Ascending aorta (tissue), 2 donors: ENCODE data around the gene PMM2. TPM values are rescaled to one million over a fixed set of nuclear protein-coding genes. Genes with fewer than 3 reads are reported as not detected.

Source experiments
- DNase-seq, 2 donors: peaks; one replicate each; pipeline ENCODE4 v3.0.0-alpha.2; 2019; ENCODE audit warnings: low spot score in 2 of 2
- H3K27ac ChIP-seq, 2 donors: fragments of 200-600 bp; sonication (generic); one replicate each; pipeline ENCODE4 v1.5.1; 2016 to 2017; ENCODE audit warnings: mild to moderate bottlenecking in 1 of 2
- H3K27me3 ChIP-seq: fragments of 200-600 bp; sonication (generic); one replicate; pipeline ENCODE4 v1.5.1; 2017
- H3K36me3 ChIP-seq, 2 donors: fragments of 200-600 bp; sonication (generic); one replicate each; pipeline ENCODE4 v1.5.1; 2016
- H3K4me1 ChIP-seq, 2 donors: fragments of 200-600 bp; sonication (generic); one replicate each; pipeline ENCODE4 v1.5.1; 2016 to 2017; ENCODE audit warnings: mild to moderate bottlenecking in 1 of 2
- H3K4me3 ChIP-seq, 2 donors: fragments of 200-600 bp; sonication (generic); one replicate each; pipeline ENCODE4 v1.5.1; 2016 to 2017; ENCODE audit warnings: mild to moderate bottlenecking in 1 of 2
- H3K9me3 ChIP-seq, 2 donors: fragments of 200-600 bp; sonication (generic); one replicate each; pipeline ENCODE4 v1.5.1; 2016
- CTCF ChIP-seq, 3 experiments: fragments of 200-600 bp in 2 of 3; fragments of 450-650 bp in 1 of 3; sonication (generic) in 2 of 3; IDR thresholded peaks; one replicate each; pipeline ENCODE4 v1.5.1; 2016 to 2019; ENCODE audit warnings: antibody characterized with exemption in 3 of 3, mild to moderate bottlenecking in 1 of 3, moderate library complexity in 1 of 3
- intact Hi-C: fragments of 100-400 bp; cut with DNase I; formaldehyde crosslinking; loops from one replicate; pipeline ENCODE4 v1.15.1; 2023
- total RNA-seq: library from RNA; depleted of rRNA; stranded (reverse); fragments of >200 nt; gene quantifications from one replicate; pipeline ENCODE4 v1.1.0, GENCODE V29; 2016

Gene PMM2
- total RNA-seq, 1 donor from 2014 or later, result 17.9 TPM

GRCh38 chr16:8806272-8806983 is 8.8 kb downstream of the PMM2 start:
- Histone ChIP-seq H3K9me3 (no peaks in the 10 kb centered on the region), H3K27ac (no peak overlapping the region), H3K4me1 (no peaks in the 10 kb centered on the region), H3K36me3 (peaks cover 89 to 96% of the 10 kb centered on the region in 2 donors), H3K27me3 (no peaks in the 10 kb centered on the region), H3K4me3 (no peak overlapping the region)
- DNase-seq, result no peak
- no peak for TF ChIP-seq CTCF (IDR thresholded peaks at IDR 0.05)
- intact Hi-C loops, result no loop called here

- no peaks in the 10 kb centered on the region for H3K9me3 ChIP-seq
- no peak for TF ChIP-seq CTCF (IDR thresholded peaks at IDR 0.05)
- H3K27me3 ChIP-seq, result no peaks in the 10 kb centered on the region
- no peak overlapping the region for H3K27ac ChIP-seq
- no peak for DNase-seq
- no peak overlapping the region for H3K4me3 ChIP-seq
- H3K4me1 ChIP-seq, result no peaks in the 10 kb centered on the region
- peaks cover 89 to 96% of the 10 kb centered on the region in 2 donors for H3K36me3 ChIP-seq
- intact Hi-C loops, result no loop called here
Observed at GRCh38 chr16:8807189-8807588, 9.6 kb downstream of the PMM2 start.

- Histone ChIP-seq H3K4me3 (no peak overlapping the region), H3K27ac (no peak overlapping the region), H3K9me3 (no peaks in the 10 kb centered on the region), H3K27me3 (no peaks in the 10 kb centered on the region), H3K4me1 (no peaks in the 10 kb centered on the region), H3K36me3 (peaks cover 89 to 96% of the 10 kb centered on the region in 2 donors)
- intact Hi-C loops, result no loop called here
- DNase-seq, result no peak
- TF ChIP-seq CTCF (IDR thresholded peaks at IDR 0.05), result no peak
Observed at GRCh38 chr16:8808009-8808408, 10.4 kb downstream of the PMM2 start.

- no peak overlapping the region for H3K27ac ChIP-seq
- intact Hi-C loops, result no loop called here
- no peak overlapping the region for H3K4me3 ChIP-seq
- no peaks in the 10 kb centered on the region for H3K4me1 ChIP-seq
- H3K27me3 ChIP-seq, result no peaks in the 10 kb centered on the region
- H3K9me3 ChIP-seq, result no peaks in the 10 kb centered on the region
- TF ChIP-seq CTCF (IDR thresholded peaks at IDR 0.05), result no peak
- DNase-seq, result no peak
- H3K36me3 ChIP-seq, result peaks cover 91 to 96% of the 10 kb centered on the region in 2 donors
Observed at GRCh38 chr16:8808613-8809353, 11.1 kb downstream of the PMM2 start.

GRCh38 chr16:8812162-8812843 is 14.7 kb downstream of the PMM2 start:
- DNase-seq, result no peak
- Histone ChIP-seq H3K36me3 (peaks cover 90 to 92% of the 10 kb centered on the region in 2 donors), H3K4me3 (no peak overlapping the region), H3K9me3 (no peaks in the 10 kb centered on the region), H3K27ac (no peak overlapping the region), H3K4me1 (no peaks in the 10 kb centered on the region), H3K27me3 (no peaks in the 10 kb centered on the region)
- intact Hi-C loops, result no loop called here
- no peak for TF ChIP-seq CTCF (IDR thresholded peaks at IDR 0.05)
